Measurements from ENCODE around the gene TRAF2. TPM values are rescaled to one million over a fixed set of nuclear protein-coding genes. Genes with fewer than 3 reads are reported as not detected.
A peak's percentile ranks its signal among the peaks of the same experiment; 100 is the strongest.

The TRAF2 gene
- total RNA-seq, 4 donors from 2014 or later: 5.0 to 10.8 (median 10.6) TPM

- Histone ChIP-seq H3K36me3 (peaks cover 4 to 56% (median 29%) of the 10 kb centered on the region in 3 donors), H3K27me3 (no peaks in the 10 kb centered on the region), H3K9me3 (no peaks in the 10 kb centered on the region), H3K4me3 (no peak overlapping the region), H3K27ac (peak overlapping the region in 1 of 4 donors; percentile 30), H3K4me1 (peaks cover 0 to 33% (median 14%) of the 10 kb centered on the region in 4 donors)
- TF ChIP-seq CTCF (IDR thresholded peaks at IDR 0.05) (no peak), POLR2A (IDR thresholded peaks at IDR 0.05) (no peak)
- no peak for DNase-seq (ENCODE audit: low spot score in 2 of 2)
- WGBS, 2 donors: 27 to 70% methylated on average over 5 to 12 of the region's 16 CpGs
Observed at GRCh38 chr9:136939996-136940525, 53.7 kb downstream of the TRAF2 start.

- no peak overlapping the region for H3K27ac ChIP-seq
- 92 to 98% methylated on average over 27 to 33 of the region's 42 CpGs for WGBS, 2 donors
- TF ChIP-seq CTCF (IDR thresholded peaks at IDR 0.05): no peak
- no peak for TF ChIP-seq EP300 (IDR thresholded peaks at IDR 0.05)
- TF ChIP-seq POLR2A (IDR thresholded peaks at IDR 0.05): no peak
- DNase-seq (ENCODE audit: low spot score in 2 of 2): no peak
- H3K4me1 ChIP-seq: peaks cover 0 to 38% (median 15%) of the 10 kb centered on the region in 4 donors
- no peaks in the 10 kb centered on the region for H3K9me3 ChIP-seq
- no peak overlapping the region for H3K4me3 ChIP-seq
- H3K27me3 ChIP-seq: no peaks in the 10 kb centered on the region
- H3K36me3 ChIP-seq: peaks cover 4 to 56% (median 29%) of the 10 kb centered on the region in 3 donors
Observed at GRCh38 chr9:136940526-136941230, 54.4 kb downstream of the TRAF2 start.

GRCh38 chr9:136941231-136942111 lies 55.2 kb downstream of the TRAF2 start:
- no peak for DNase-seq (ENCODE audit: low spot score in 2 of 2)
- Histone ChIP-seq H3K4me1 (peaks cover 0 to 46% (median 15%) of the 10 kb centered on the region in 4 donors), H3K4me3 (no peak overlapping the region), H3K27me3 (no peaks in the 10 kb centered on the region), H3K27ac (no peak overlapping the region), H3K9me3 (no peaks in the 10 kb centered on the region), H3K36me3 (peaks cover 4 to 56% (median 29%) of the 10 kb centered on the region in 3 donors)
- no peak for TF ChIP-seq POLR2A (IDR thresholded peaks at IDR 0.05)
- no peak for TF ChIP-seq EP300 (IDR thresholded peaks at IDR 0.05)
- 94% methylated on average over 48 to 52 of the region's 55 CpGs for WGBS, 2 donors

- DNase-seq (ENCODE audit: low spot score in 2 of 2): peak in 1 of 2 donors; percentile 12
- H3K9me3 ChIP-seq: no peaks in the 10 kb centered on the region
- no peak overlapping the region for H3K4me3 ChIP-seq
- H3K4me1 ChIP-seq: peaks cover 0 to 54% (median 21%) of the 10 kb centered on the region in 4 donors
- no peak overlapping the region for H3K27ac ChIP-seq
- H3K27me3 ChIP-seq: no peaks in the 10 kb centered on the region
- H3K36me3 ChIP-seq: peaks cover 4 to 53% (median 29%) of the 10 kb centered on the region in 3 donors
- 90 to 96% methylated on average over 34 to 60 of the region's 60 CpGs for WGBS, 2 donors
- TF ChIP-seq EP300 (IDR thresholded peaks at IDR 0.05) (no peak), POLR2A (IDR thresholded peaks at IDR 0.05) (no peak), CTCF (IDR thresholded peaks at IDR 0.05) (no peak)
Observed at GRCh38 chr9:136942112-136942880, 56.0 kb downstream of the TRAF2 start.

- Histone ChIP-seq H3K9me3 (no peaks in the 10 kb centered on the region), H3K36me3 (peaks cover 4 to 47% (median 29%) of the 10 kb centered on the region in 3 donors), H3K27me3 (no peaks in the 10 kb centered on the region), H3K4me3 (peak overlapping the region in 3 of 4 donors; percentile 66 to 93 (median 92)), H3K4me1 (peaks cover 0 to 60% (median 27%) of the 10 kb centered on the region in 4 donors), H3K27ac (peak overlapping the region in 1 of 4 donors; percentile 91)
- TF ChIP-seq EP300 (IDR thresholded peaks at IDR 0.05) (no peak), POLR2A (IDR thresholded peaks at IDR 0.05) (no peak), CTCF (IDR thresholded peaks at IDR 0.05) (no peak)
- 90 to 91% methylated on average over 12 to 16 of the region's 16 CpGs for WGBS, 2 donors
- peak in 1 of 2 donors; percentile 13 for DNase-seq (ENCODE audit: low spot score in 2 of 2)
Observed at GRCh38 chr9:136942881-136943230, 56.5 kb downstream of the TRAF2 start.

Measured in tibial nerve (tissue), 4 donors.